Mesenchymal stem cell (in vitro differentiated cells and primary cell): ENCODE data around the gene AGXT.

Experiments
- DNase-seq: peaks from one replicate; pipeline ENCODE4 v3.0.0-alpha.2; 2013
- H2AFZ ChIP-seq: one replicate; pipeline ENCODE4 v1.6.1; 2013; ENCODE audit warnings: low read depth, mild to moderate bottlenecking, control low read depth, inconsistent platforms, low read length, moderate library complexity
- H2AK5ac ChIP-seq: 2 replicates; pipeline ENCODE4 v1.6.1; 2013; ENCODE audit warnings: low read length, moderate library complexity, mild to moderate bottlenecking, inconsistent platforms; ENCODE audit not compliant: severe bottlenecking
- H2BK120ac ChIP-seq: one replicate; pipeline ENCODE4 v1.6.1; 2013; ENCODE audit warnings: low read depth, mild to moderate bottlenecking, inconsistent platforms, low read length, moderate library complexity
- H2BK12ac ChIP-seq, 2 experiments: one replicate each; pipeline ENCODE4 v1.6.1; 2013; ENCODE audit warnings: inconsistent platforms in 2 of 2, low read length in 2 of 2, mild to moderate bottlenecking in 2 of 2, moderate library complexity in 2 of 2, control low read depth in 1 of 2
- H2BK15ac ChIP-seq: one replicate; pipeline ENCODE4 v1.6.1; 2013; ENCODE audit warnings: mild to moderate bottlenecking, low read depth, inconsistent platforms; ENCODE audit not compliant: poor library complexity, severe bottlenecking
- H2BK5ac ChIP-seq: 2 replicates; pipeline ENCODE4 v1.6.1; 2013; ENCODE audit warnings: low read depth, mild to moderate bottlenecking, low read length, control low read depth, inconsistent platforms; ENCODE audit not compliant: poor library complexity, severe bottlenecking
- H3K14ac ChIP-seq, 2 experiments: one replicate each; pipeline ENCODE4 v1.6.1; 2013; ENCODE audit warnings: inconsistent platforms in 2 of 2, low read length in 2 of 2, control low read depth in 1 of 2, mild to moderate bottlenecking in 1 of 2, moderate library complexity in 1 of 2
- H3K18ac ChIP-seq, 2 experiments: one replicate each; pipeline ENCODE4 v1.6.1; 2013; ENCODE audit warnings: inconsistent platforms in 2 of 2, low read length in 2 of 2, control low read depth in 1 of 2, low read depth in 1 of 2, mild to moderate bottlenecking in 1 of 2
- H3K23ac ChIP-seq, 2 experiments: one replicate each; pipeline ENCODE4 v1.6.1; 2013; ENCODE audit warnings: inconsistent platforms in 2 of 2, low read length in 2 of 2, mild to moderate bottlenecking in 2 of 2, moderate library complexity in 2 of 2, control low read depth in 1 of 2
- H3K27ac ChIP-seq: 2 replicates; pipeline ENCODE4 v1.5.1; 2013; ENCODE audit warnings: mild to moderate bottlenecking, moderate library complexity, low read length, control low read depth, inconsistent platforms; ENCODE audit not compliant: poor library complexity, severe bottlenecking
- H3K27me3 ChIP-seq, 2 experiments: 2 replicates each; pipeline versions ENCODE4 v1.6.1 to v1.7.0; 2013; ENCODE audit warnings: low read length in 2 of 2, mild to moderate bottlenecking in 2 of 2, moderate library complexity in 2 of 2, control low read depth in 1 of 2, inconsistent platforms in 1 of 2; ENCODE audit not compliant: control insufficient read depth in 1 of 2, insufficient read depth in 1 of 2
- H3K36me3 ChIP-seq, 2 experiments: 2 replicates each; pipeline versions ENCODE4 v1.6.1 to v1.7.0; 2013; ENCODE audit warnings: low read length in 2 of 2, control low read depth in 1 of 2, inconsistent platforms in 1 of 2, low read depth in 1 of 2, mild to moderate bottlenecking in 1 of 2; ENCODE audit not compliant: insufficient read depth in 2 of 2, control insufficient read depth in 1 of 2
- H3K4ac ChIP-seq, 2 experiments: one replicate each; pipeline ENCODE4 v1.6.1; 2013; ENCODE audit warnings: inconsistent platforms in 2 of 2, low read length in 2 of 2, mild to moderate bottlenecking in 2 of 2, moderate library complexity in 2 of 2, control low read depth in 1 of 2, low read depth in 1 of 2
- H3K4me1 ChIP-seq: 2 replicates; pipeline ENCODE4 v1.6.1; 2013; ENCODE audit warnings: low read depth, low read length, control low read depth; ENCODE audit not compliant: control insufficient read depth, insufficient read depth
- H3K4me2 ChIP-seq: 2 replicates; pipeline ENCODE4 v1.6.1; 2013; ENCODE audit warnings: low read length, mild to moderate bottlenecking, inconsistent platforms; ENCODE audit not compliant: poor library complexity, severe bottlenecking
- H3K4me3 ChIP-seq, 2 experiments: 2 replicates each; pipeline versions ENCODE4 v1.5.1 to v1.7.0; 2013; ENCODE audit warnings: low read length in 2 of 2, mild to moderate bottlenecking in 2 of 2, control low read depth in 1 of 2, low read depth in 1 of 2; ENCODE audit not compliant: insufficient read depth in 1 of 2
- H3K79me1 ChIP-seq: replicated peaks from 2 replicates; pipeline ENCODE4 v1.6.1; 2013; ENCODE audit warnings: mild to moderate bottlenecking, control low read depth, low read length, inconsistent platforms; ENCODE audit not compliant: poor library complexity, severe bottlenecking
- H3K9ac ChIP-seq: 2 replicates; pipeline ENCODE4 v1.7.0; 2013; ENCODE audit warnings: mild to moderate bottlenecking, low read length, moderate library complexity
- H3K9me3 ChIP-seq: 2 replicates; pipeline ENCODE4 v1.7.0; 2013; ENCODE audit warnings: mild to moderate bottlenecking, low read length; ENCODE audit not compliant: control insufficient read depth
- H4K8ac ChIP-seq: one replicate; pipeline ENCODE4 v1.6.1; 2013; ENCODE audit warnings: inconsistent platforms, mild to moderate bottlenecking, low read length, moderate library complexity
- H4K91ac ChIP-seq: one replicate; pipeline ENCODE4 v1.6.1; 2013; ENCODE audit warnings: mild to moderate bottlenecking, low read length, inconsistent platforms
- WGBS: methylation state at CpG from one replicate; pipeline ENCODE4 v1.1.7; 2013; ENCODE audit warnings: mixed read lengths; 5-methylcytosine and 5-hydroxymethylcytosine counted together

The AGXT gene

DNA sequence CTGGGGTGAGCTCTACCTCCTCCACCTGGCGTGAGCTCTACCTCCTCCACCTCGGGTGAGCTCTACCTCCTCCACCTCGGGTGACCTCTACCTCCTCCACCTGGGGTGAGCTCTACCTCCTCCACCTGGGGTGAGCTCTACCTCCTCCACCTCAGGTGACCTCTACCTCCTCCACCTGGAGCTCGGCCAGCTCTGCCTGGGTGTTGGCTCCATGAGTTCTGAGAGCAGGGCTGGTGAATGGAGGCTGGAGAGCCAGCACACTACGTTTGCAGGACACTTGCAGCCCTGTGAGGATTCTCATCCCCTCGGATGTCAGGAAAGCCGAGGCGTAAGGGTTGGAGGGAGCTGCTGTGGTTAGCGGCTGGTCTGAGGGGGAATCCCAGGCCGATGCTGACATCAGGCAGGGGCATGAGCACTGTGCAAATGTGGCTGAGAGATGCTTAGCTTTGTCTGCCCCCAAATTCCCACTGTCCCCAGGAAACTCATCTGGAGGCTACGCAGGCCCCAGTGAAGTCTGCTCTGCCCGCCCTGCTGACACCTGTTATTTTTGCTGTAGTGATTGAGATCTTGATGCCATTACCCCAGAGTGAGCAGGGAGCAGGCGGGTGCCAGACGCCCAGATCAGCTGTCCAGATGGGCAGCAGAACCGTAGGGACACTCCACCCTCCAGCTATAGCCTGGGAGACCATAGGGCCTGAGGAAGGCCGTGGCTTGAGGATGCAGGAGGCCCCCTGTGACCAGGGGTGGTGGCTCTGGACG is 40.8 kb downstream of the AGXT start:
- Histone ChIP-seq H2BK5ac (no peak overlapping the region), H2AFZ (no peak overlapping the region), H3K23ac (no peak overlapping the region), H3K4me2 (no peak overlapping the region), H3K14ac (no peak overlapping the region), H2BK12ac (no peak overlapping the region), H3K9ac (no peak overlapping the region), H3K36me3 (peaks cover 0 to 3% of the 10 kb centered on the region in 2 experiments), H3K4me3 (peak overlapping the region in 1 of 2 experiments; percentile 18), H3K4ac (no peak overlapping the region), H2BK120ac (no peak overlapping the region), H4K8ac (no peak overlapping the region), H3K9me3 (no peaks in the 10 kb centered on the region), H2AK5ac (no peak overlapping the region), H3K27ac (no peak overlapping the region), H3K4me1 (peaks cover under 1% of the 10 kb centered on the region), H3K18ac (no peak overlapping the region), H4K91ac (no peak overlapping the region), H3K79me1 (no peaks in the 10 kb centered on the region), H3K27me3 (peaks cover 34 to 41% of the 10 kb centered on the region in 2 experiments), H2BK15ac (no peak overlapping the region)
- DNase-seq = no peak
- 85% methylated on average over 16 of the region's 17 CpGs for WGBS

DNA sequence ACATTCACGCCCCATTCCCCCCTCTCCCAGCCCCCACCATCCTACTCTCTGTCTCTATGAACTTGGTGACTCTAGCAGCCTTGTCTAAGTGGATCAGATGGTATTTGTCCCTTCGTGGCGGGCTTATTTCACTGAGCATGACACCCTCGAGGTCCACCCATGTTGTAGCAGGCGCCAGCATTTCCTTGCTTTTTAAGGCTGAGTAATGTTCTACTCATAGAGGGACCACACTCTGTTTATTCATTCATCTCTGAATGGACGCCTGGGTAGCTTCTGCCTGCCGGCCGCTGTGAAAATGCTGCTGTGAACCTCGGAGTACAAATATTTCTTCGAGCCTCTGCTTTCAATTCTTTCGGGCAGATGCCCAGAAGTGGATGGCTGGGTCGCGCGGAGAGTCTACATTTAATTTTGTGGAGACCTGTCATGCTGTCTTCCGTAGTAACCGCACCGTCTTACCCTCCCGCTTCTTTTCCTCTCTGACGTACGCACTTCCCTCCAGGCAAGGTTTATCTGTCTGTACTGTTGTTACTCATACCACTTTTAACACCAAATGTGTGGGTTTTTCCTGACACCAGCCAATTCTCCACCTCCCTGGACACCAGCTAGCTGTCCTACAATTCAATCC is 43.1 kb downstream of the AGXT start:
- H3K18ac ChIP-seq = no peak overlapping the region
- no peak overlapping the region for H2AK5ac ChIP-seq
- no peak overlapping the region for H2BK120ac ChIP-seq
- H3K4me3 ChIP-seq = no peak overlapping the region
- H2AFZ ChIP-seq = no peak overlapping the region
- WGBS = 70% methylated on average over 20 of the region's 20 CpGs
- H2BK5ac ChIP-seq = no peak overlapping the region
- peaks cover 12% of the 10 kb centered on the region for H3K4me1 ChIP-seq
- H2BK12ac ChIP-seq = no peak overlapping the region
- H3K4me2 ChIP-seq = no peak overlapping the region
- no peak overlapping the region for H4K91ac ChIP-seq
- H3K27ac ChIP-seq = no peak overlapping the region
- no peaks in the 10 kb centered on the region for H3K9me3 ChIP-seq
- H3K9ac ChIP-seq = no peak overlapping the region
- H3K14ac ChIP-seq = no peak overlapping the region
- DNase-seq = no peak
- no peak overlapping the region for H4K8ac ChIP-seq
- peaks cover 16 to 45% of the 10 kb centered on the region in 2 experiments for H3K27me3 ChIP-seq
- no peaks in the 10 kb centered on the region for H3K79me1 ChIP-seq
- H3K36me3 ChIP-seq = peaks cover 0 to 3% of the 10 kb centered on the region in 2 experiments
- H3K23ac ChIP-seq = no peak overlapping the region
- no peak overlapping the region for H2BK15ac ChIP-seq
- H3K4ac ChIP-seq = no peak overlapping the region

DNA sequence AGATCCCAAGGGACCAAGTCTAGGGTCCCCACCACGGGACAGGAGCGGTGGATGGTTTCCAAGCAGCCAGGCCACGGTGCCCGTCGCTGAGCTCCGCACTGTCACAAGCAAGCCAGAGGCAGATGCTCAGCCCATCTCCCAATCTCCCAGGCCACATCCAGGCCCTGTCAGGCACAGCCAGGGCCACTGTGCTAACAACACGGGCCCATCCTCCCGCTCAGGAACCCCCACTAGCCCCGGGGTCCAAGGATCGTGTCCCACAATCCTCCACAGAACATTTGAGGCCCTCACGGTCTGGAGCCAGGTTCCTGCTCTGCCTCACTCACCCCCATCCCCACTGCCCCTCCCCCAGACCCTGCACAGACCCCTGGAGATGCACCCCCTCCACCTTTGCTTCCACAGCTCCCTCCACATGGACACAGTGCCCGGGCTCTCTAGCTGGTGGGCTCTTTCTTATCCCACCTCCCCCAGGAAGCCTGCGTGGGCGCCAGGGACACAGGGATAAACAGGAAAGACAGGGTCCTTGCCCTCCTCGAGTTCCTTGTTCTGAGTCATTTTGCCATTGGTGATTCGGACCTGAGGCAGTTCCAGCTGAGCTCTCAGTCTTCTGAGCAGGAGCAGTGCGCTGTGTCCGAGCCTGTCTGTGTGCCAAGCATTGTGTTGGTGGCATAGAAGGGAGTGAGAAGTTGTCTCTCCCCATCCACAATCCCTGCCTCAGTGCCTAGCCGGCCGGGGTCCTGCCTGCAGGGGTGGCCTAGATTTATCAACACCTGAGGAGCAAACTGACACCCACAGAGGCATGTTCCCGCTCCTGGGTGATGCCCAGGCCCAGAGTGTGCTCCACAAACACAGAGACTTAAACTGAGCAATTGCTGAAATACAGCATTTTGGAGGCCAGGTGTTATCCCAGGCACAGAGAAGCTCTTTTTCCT is 44.5 kb downstream of the AGXT start:
- H2AK5ac ChIP-seq = no peak overlapping the region
- no peak overlapping the region for H3K4ac ChIP-seq
- no peak overlapping the region for H2AFZ ChIP-seq
- H3K4me3 ChIP-seq = no peak overlapping the region
- DNase-seq = no peak
- peak overlapping the region; percentile 47 for H4K91ac ChIP-seq
- H2BK120ac ChIP-seq = no peak overlapping the region
- H3K4me1 ChIP-seq = peaks cover 19% of the 10 kb centered on the region
- peak overlapping the region; percentile 60 for H3K9ac ChIP-seq
- no peak overlapping the region for H2BK12ac ChIP-seq
- no peaks in the 10 kb centered on the region for H3K79me1 ChIP-seq
- H3K27me3 ChIP-seq = peaks cover 8 to 51% of the 10 kb centered on the region in 2 experiments
- 70% methylated on average over 21 of the region's 21 CpGs for WGBS
- no peak overlapping the region for H4K8ac ChIP-seq
- peak overlapping the region in 1 of 2 experiments; percentile 26 for H3K23ac ChIP-seq
- H3K18ac ChIP-seq = no peak overlapping the region
- H3K27ac ChIP-seq = no peak overlapping the region
- H2BK5ac ChIP-seq = no peak overlapping the region
- no peaks in the 10 kb centered on the region for H3K9me3 ChIP-seq
- H2BK15ac ChIP-seq = no peak overlapping the region
- H3K36me3 ChIP-seq = peaks cover 0 to 3% of the 10 kb centered on the region in 2 experiments
- peak overlapping the region in 1 of 2 experiments; percentile 71 for H3K14ac ChIP-seq
- H3K4me2 ChIP-seq = no peak overlapping the region
